ENCODE data around the gene WDR31.

Gene WDR31

DNA sequence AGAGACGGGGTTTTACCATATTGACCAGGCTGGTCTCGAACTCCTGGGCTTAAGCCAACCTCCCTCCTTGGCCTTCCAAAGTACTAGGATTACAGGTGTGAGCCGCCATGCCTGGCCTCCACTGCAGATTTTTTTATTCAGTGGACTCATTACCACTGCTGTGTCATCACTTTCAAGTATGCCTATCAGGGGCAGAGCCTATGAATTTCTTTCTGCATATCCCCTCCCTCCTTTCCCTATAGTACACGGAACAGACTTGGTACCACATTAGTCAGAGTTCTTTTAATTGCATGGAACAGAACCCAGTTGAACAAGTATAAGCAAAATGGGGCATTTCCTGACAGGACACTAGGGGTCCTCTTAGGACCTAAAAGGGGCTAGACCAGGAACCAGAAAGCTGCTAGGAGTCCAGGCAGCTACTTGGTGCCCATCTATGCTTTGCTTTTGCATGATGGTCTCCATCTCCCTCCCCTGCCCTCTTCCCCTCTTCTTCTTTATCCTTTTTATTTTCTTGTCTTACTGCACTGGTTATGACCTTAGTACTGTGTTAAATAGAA is 15.0 kb upstream of the WDR31 start:
- Histone ChIP-seq H3K27ac (ENCODE audit: low read depth, low read length) (no peak overlapping the region), H3K4me3 (ENCODE audit: low read depth in 1 of 2, low read length in 2 of 2) (no peak overlapping the region), H3K9me3 (ENCODE audit: control insufficient read depth in 1 of 2, low read length in 2 of 2) (no peaks in the 10 kb centered on the region), H3K27me3 (ENCODE audit: control insufficient read depth in 1 of 2, insufficient read depth in 2 of 2, low read length in 2 of 2) (no peaks in the 10 kb centered on the region), H3K36me3 (ENCODE audit: control insufficient read depth in 1 of 2, insufficient read depth in 2 of 2, low read length in 2 of 2) (peaks cover 2 to 3% of the 10 kb centered on the region in 2 donors), H3K4me1 (ENCODE audit: control insufficient read depth in 1 of 2, insufficient read depth in 2 of 2, low read length in 2 of 2) (peaks cover 7 to 11% of the 10 kb centered on the region in 2 donors), H3K9ac (ENCODE audit: low read depth in 1 of 2, low read length in 2 of 2) (no peak overlapping the region)

DNA sequence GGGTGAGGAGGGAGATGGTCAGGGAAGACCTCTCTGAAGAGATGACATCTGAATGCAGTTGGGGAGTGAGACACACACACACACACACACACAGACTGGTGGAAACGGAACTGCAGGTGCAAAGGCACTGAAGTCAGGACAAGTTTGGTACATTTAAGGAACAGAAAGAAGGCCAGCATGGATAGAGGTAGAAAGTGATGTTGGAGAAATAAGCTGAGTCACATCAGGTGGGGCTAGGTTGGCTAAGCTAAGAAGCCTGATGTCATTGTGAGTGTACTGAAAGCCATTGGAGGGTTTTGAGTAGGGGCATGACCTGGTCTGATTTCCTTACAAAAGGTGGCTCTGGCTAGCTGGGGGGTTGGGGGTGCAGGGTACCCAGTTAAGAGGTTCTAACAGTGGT is 12.3 kb upstream of the WDR31 start:
- Histone ChIP-seq H3K36me3 (ENCODE audit: control insufficient read depth in 1 of 2, insufficient read depth in 2 of 2, low read length in 2 of 2) (no peaks in the 10 kb centered on the region), H3K27ac (ENCODE audit: low read depth, low read length) (no peak overlapping the region), H3K9me3 (ENCODE audit: control insufficient read depth in 1 of 2, low read length in 2 of 2) (no peaks in the 10 kb centered on the region), H3K4me1 (ENCODE audit: control insufficient read depth in 1 of 2, insufficient read depth in 2 of 2, low read length in 2 of 2) (peaks cover 20 to 26% of the 10 kb centered on the region in 2 donors), H3K9ac (ENCODE audit: low read depth in 1 of 2, low read length in 2 of 2) (no peak overlapping the region), H3K27me3 (ENCODE audit: control insufficient read depth in 1 of 2, insufficient read depth in 2 of 2, low read length in 2 of 2) (peaks cover 0 to 3% of the 10 kb centered on the region in 2 donors), H3K4me3 (ENCODE audit: low read depth in 1 of 2, low read length in 2 of 2) (no peak overlapping the region)

DNA sequence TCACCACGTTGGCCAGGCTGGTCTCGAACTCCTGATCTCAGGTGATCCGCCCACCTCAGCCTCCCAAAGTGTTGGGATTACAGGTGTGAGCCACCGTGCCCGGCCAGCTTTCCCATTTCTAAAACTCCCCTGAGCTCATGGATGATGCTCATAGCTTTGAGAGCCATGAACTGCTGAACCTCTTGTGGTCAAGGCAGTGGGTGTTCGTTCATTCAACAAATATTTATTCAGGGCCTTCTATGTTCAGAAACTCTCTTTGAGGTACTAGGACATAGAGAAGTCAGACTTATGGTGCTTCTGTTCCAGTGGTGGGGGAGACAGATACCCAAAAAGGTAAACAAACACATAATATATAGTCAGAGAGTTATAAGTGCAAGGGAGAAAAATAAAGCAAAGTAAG is 11.9 kb upstream of the WDR31 start:
- Histone ChIP-seq H3K4me1 (ENCODE audit: control insufficient read depth in 1 of 2, insufficient read depth in 2 of 2, low read length in 2 of 2) (peaks cover 20 to 26% of the 10 kb centered on the region in 2 donors), H3K36me3 (ENCODE audit: control insufficient read depth in 1 of 2, insufficient read depth in 2 of 2, low read length in 2 of 2) (no peaks in the 10 kb centered on the region), H3K27ac (ENCODE audit: low read depth, low read length) (no peak overlapping the region), H3K9me3 (ENCODE audit: control insufficient read depth in 1 of 2, low read length in 2 of 2) (no peaks in the 10 kb centered on the region), H3K27me3 (ENCODE audit: control insufficient read depth in 1 of 2, insufficient read depth in 2 of 2, low read length in 2 of 2) (peaks cover 0 to 3% of the 10 kb centered on the region in 2 donors), H3K9ac (ENCODE audit: low read depth in 1 of 2, low read length in 2 of 2) (no peak overlapping the region), H3K4me3 (ENCODE audit: low read depth in 1 of 2, low read length in 2 of 2) (no peak overlapping the region)

DNA sequence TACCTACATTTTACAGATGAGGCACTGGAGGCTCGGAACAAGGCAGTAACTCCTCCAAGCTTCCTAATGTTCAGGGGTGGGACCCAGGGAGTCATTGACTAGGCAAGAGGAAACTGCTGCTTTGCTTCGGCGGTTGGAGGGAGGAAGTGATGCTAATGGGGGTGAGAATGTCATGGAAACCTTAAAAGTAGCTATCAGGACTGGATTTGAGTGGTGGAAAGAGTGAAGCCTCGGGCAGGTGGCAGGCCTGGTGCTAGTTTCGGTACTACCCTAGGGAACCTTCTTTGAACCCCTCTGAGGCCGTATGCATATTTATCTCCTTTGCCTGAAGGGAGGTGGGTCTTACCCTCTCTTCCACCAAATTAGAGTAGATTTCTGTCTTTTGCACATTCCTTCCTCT is 10.9 kb upstream of the WDR31 start:
- Histone ChIP-seq H3K4me3 (ENCODE audit: low read depth in 1 of 2, low read length in 2 of 2) (peak overlapping the region in 1 of 2 donors; percentile 83), H3K4me1 (ENCODE audit: control insufficient read depth in 1 of 2, insufficient read depth in 2 of 2, low read length in 2 of 2) (peaks cover 20 to 26% of the 10 kb centered on the region in 2 donors), H3K9me3 (ENCODE audit: control insufficient read depth in 1 of 2, low read length in 2 of 2) (no peaks in the 10 kb centered on the region), H3K27ac (ENCODE audit: low read depth, low read length) (no peak overlapping the region), H3K36me3 (ENCODE audit: control insufficient read depth in 1 of 2, insufficient read depth in 2 of 2, low read length in 2 of 2) (no peaks in the 10 kb centered on the region), H3K9ac (ENCODE audit: low read depth in 1 of 2, low read length in 2 of 2) (no peak overlapping the region), H3K27me3 (ENCODE audit: control insufficient read depth in 1 of 2, insufficient read depth in 2 of 2, low read length in 2 of 2) (peaks cover 0 to 3% of the 10 kb centered on the region in 2 donors)

DNA sequence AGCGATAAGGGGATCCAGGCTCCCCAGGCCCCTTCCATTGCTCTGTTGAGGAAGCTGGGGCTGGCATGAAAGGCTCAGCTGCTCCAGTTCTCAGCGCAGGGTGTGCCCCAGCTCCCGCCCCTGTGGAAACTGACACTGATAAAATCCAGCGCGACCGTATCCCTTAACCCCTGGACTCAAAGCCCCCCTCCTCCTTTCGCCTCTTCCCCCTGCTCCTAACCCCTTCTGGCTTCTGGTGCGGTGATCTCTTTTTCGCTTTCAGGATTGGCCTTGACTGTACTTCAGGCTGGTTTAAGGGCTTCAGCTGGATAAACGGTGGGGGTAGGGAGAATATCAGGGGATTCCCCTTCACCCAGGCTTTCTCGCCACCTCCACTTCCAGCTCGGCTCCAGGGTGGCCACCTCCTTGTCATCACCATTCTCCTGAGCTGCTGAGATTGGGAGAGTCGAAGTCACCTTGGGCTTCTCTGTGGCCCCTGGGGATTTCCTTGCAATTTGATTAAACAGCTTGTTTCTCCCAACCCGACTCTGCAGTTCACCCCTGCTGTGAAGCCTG is 10.1 kb upstream of the WDR31 start:
- Histone ChIP-seq H3K36me3 (ENCODE audit: control insufficient read depth in 1 of 2, insufficient read depth in 2 of 2, low read length in 2 of 2) (no peaks in the 10 kb centered on the region), H3K4me3 (ENCODE audit: low read depth in 1 of 2, low read length in 2 of 2) (peak overlapping the region; percentile 69 to 83), H3K9me3 (ENCODE audit: control insufficient read depth in 1 of 2, low read length in 2 of 2) (no peaks in the 10 kb centered on the region), H3K9ac (ENCODE audit: low read depth in 1 of 2, low read length in 2 of 2) (peak overlapping the region; percentile 69 to 70), H3K27me3 (ENCODE audit: control insufficient read depth in 1 of 2, insufficient read depth in 2 of 2, low read length in 2 of 2) (peaks cover 0 to 3% of the 10 kb centered on the region in 2 donors), H3K4me1 (ENCODE audit: control insufficient read depth in 1 of 2, insufficient read depth in 2 of 2, low read length in 2 of 2) (peaks cover 27 to 31% of the 10 kb centered on the region in 2 donors), H3K27ac (ENCODE audit: low read depth, low read length) (no peak overlapping the region)

DNA sequence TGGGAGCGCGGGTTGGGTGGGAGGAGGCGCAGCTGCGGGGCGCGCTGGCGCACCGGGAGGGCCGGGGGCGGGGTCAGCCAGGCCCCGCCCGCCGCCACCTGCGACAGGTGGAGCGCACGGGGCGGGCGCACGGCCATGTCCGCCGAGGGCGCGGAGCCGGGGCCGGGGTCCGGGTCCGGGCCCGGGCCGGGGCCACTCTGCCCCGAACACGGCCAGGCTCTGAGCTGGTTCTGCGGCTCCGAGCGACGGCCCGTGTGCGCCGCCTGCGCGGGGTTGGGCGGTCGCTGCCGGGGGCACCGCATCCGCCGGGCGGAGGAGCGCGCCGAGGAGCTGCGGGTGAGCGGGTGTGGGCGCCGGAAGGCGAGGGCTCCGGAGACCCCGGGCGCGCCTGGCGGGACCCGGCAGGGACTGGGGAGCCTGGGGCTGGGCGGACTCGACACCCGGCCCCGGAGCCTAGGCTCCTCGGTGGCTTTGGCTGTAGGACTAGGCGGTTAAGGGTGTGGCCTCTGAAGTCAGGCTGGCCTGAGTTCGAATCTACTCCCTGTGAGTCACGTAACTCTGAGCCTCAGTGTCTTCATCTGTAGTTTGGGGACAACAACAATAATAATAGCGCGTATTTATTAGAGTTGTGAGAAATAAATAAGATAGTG is 9.5 kb upstream of the WDR31 start, which contains the start of gene BSPRY:
TSS of gene BSPRY (plus strand) at position 97 of the 650 bp plus-strand sequence. CDS start at position 136, 39 bp downstream.
- peak within 1 kb of the TSS; percentile 69 to 70 for H3K9ac ChIP-seq (ENCODE audit: low read depth in 1 of 2, low read length in 2 of 2)
- H3K4me1 ChIP-seq (ENCODE audit: control insufficient read depth in 1 of 2, insufficient read depth in 2 of 2, low read length in 2 of 2): peaks cover 28 to 34% of the 10 kb centered on the region in 2 donors
- no peaks in the 10 kb centered on the region for H3K36me3 ChIP-seq (ENCODE audit: control insufficient read depth in 1 of 2, insufficient read depth in 2 of 2, low read length in 2 of 2)
- peak within 1 kb of the TSS; percentile 69 to 83 for H3K4me3 ChIP-seq (ENCODE audit: low read depth in 1 of 2, low read length in 2 of 2)
- no peaks in the 10 kb centered on the region for H3K9me3 ChIP-seq (ENCODE audit: control insufficient read depth in 1 of 2, low read length in 2 of 2)
- peaks cover 0 to 3% of the 10 kb centered on the region in 2 donors for H3K27me3 ChIP-seq (ENCODE audit: control insufficient read depth in 1 of 2, insufficient read depth in 2 of 2, low read length in 2 of 2)
- no peak within 1 kb of the TSS for H3K27ac ChIP-seq (ENCODE audit: low read depth, low read length)

DNA sequence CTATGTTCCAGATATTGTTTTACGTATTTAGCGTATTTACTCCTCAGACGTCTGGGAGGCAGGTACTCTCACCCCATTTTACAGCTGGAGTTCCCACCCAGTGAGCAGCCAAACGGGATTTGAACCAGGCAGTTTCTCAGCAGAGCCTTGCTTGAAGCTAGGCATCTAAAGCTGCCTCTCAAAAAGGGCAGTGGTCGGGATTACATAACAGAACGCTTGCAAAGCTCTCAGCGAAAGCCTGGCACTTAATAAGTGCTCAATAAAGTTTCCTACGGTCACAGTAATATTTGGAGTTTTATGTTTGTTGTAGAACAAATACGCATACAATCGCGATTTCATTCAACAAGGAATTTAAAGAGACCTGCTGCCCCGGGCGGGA is 9.0 kb upstream of the WDR31 start:
- Histone ChIP-seq H3K4me1 (ENCODE audit: control insufficient read depth in 1 of 2, insufficient read depth in 2 of 2, low read length in 2 of 2) (peaks cover 29 to 34% of the 10 kb centered on the region in 2 donors), H3K4me3 (ENCODE audit: low read depth in 1 of 2, low read length in 2 of 2) (peak overlapping the region; percentile 57 to 83), H3K27ac (ENCODE audit: low read depth, low read length) (no peak overlapping the region), H3K9ac (ENCODE audit: low read depth in 1 of 2, low read length in 2 of 2) (no peak overlapping the region), H3K9me3 (ENCODE audit: control insufficient read depth in 1 of 2, low read length in 2 of 2) (no peaks in the 10 kb centered on the region), H3K27me3 (ENCODE audit: control insufficient read depth in 1 of 2, insufficient read depth in 2 of 2, low read length in 2 of 2) (peaks cover 0 to 3% of the 10 kb centered on the region in 2 donors), H3K36me3 (ENCODE audit: control insufficient read depth in 1 of 2, insufficient read depth in 2 of 2, low read length in 2 of 2) (no peaks in the 10 kb centered on the region)

DNA sequence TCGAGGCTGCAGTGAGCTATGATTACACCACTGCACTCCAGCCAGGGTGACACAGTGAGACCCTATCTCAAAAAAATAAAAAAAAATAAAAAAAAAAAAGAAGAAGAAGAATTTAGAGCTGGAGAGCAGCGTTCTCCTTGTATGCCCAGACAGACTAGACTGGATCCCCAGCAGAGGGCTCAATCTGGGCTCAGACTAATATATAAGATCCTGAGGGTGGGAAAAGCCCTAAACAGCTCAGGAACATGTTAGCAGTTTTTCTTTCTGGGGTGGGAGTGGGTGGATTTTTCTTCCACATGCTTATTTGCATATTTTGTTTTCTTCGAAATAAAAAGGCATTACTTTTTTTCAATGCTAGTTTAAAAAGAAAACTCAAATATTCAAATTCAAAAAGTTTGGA is 8.4 kb upstream of the WDR31 start:
- no peak overlapping the region for H3K27ac ChIP-seq (ENCODE audit: low read depth, low read length)
- peaks cover 0 to 3% of the 10 kb centered on the region in 2 donors for H3K27me3 ChIP-seq (ENCODE audit: control insufficient read depth in 1 of 2, insufficient read depth in 2 of 2, low read length in 2 of 2)
- H3K36me3 ChIP-seq (ENCODE audit: control insufficient read depth in 1 of 2, insufficient read depth in 2 of 2, low read length in 2 of 2): no peaks in the 10 kb centered on the region
- H3K9ac ChIP-seq (ENCODE audit: low read depth in 1 of 2, low read length in 2 of 2): no peak overlapping the region
- peaks cover 31 to 34% of the 10 kb centered on the region in 2 donors for H3K4me1 ChIP-seq (ENCODE audit: control insufficient read depth in 1 of 2, insufficient read depth in 2 of 2, low read length in 2 of 2)
- H3K4me3 ChIP-seq (ENCODE audit: low read depth in 1 of 2, low read length in 2 of 2): no peak overlapping the region
- no peaks in the 10 kb centered on the region for H3K9me3 ChIP-seq (ENCODE audit: control insufficient read depth in 1 of 2, low read length in 2 of 2)

DNA sequence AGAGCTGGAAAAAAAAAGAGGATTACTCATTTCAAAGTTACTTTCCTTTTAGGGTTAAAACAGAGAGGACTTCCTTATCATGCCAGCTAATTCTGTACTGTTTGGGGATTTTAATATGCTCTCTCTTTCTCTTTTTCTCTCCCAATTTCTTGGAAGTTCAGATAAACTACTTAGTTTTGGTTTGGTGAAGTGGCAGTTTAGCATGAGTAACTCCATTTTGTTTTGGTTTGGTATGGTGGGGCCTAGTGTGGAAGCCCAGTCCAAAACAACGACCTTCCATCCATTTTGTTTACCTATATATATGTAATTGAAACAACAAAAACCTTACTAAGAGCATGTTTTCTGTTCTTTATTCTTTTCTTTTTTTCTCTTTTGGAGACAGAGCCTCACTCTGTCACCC is 5.6 kb upstream of the WDR31 start:
- H3K9ac ChIP-seq (ENCODE audit: low read depth in 1 of 2, low read length in 2 of 2): no peak overlapping the region
- H3K27me3 ChIP-seq (ENCODE audit: control insufficient read depth in 1 of 2, insufficient read depth in 2 of 2, low read length in 2 of 2): peaks cover 0 to 3% of the 10 kb centered on the region in 2 donors
- no peak overlapping the region for H3K27ac ChIP-seq (ENCODE audit: low read depth, low read length)
- H3K9me3 ChIP-seq (ENCODE audit: control insufficient read depth in 1 of 2, low read length in 2 of 2): no peaks in the 10 kb centered on the region
- H3K4me1 ChIP-seq (ENCODE audit: control insufficient read depth in 1 of 2, insufficient read depth in 2 of 2, low read length in 2 of 2): peaks cover 28 to 31% of the 10 kb centered on the region in 2 donors
- H3K36me3 ChIP-seq (ENCODE audit: control insufficient read depth in 1 of 2, insufficient read depth in 2 of 2, low read length in 2 of 2): no peaks in the 10 kb centered on the region
- no peak overlapping the region for H3K4me3 ChIP-seq (ENCODE audit: low read depth in 1 of 2, low read length in 2 of 2)

DNA sequence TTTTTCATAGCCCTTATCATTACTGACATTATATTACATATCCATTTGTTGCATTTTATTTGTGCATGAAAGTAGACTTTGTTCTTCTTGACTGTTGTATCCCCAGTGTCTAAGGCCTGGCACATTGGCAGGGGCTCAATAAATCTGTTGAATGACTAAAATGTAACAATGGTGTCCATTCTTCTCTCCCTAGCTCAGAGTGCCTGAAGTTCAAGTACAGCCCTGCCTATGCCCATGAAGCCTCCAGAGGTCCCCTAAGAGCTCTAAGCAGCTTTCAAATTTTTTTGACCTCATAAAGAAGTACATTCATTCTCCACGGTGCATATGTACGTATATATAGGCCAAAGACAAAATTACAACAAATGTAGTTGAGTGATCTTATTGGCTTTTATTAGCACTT is 5.1 kb upstream of the WDR31 start:
- no peak overlapping the region for H3K9ac ChIP-seq (ENCODE audit: low read depth in 1 of 2, low read length in 2 of 2)
- H3K36me3 ChIP-seq (ENCODE audit: control insufficient read depth in 1 of 2, insufficient read depth in 2 of 2, low read length in 2 of 2): no peaks in the 10 kb centered on the region
- peaks cover 23 to 31% of the 10 kb centered on the region in 2 donors for H3K4me1 ChIP-seq (ENCODE audit: control insufficient read depth in 1 of 2, insufficient read depth in 2 of 2, low read length in 2 of 2)
- peaks cover 0 to 3% of the 10 kb centered on the region in 2 donors for H3K27me3 ChIP-seq (ENCODE audit: control insufficient read depth in 1 of 2, insufficient read depth in 2 of 2, low read length in 2 of 2)
- no peaks in the 10 kb centered on the region for H3K9me3 ChIP-seq (ENCODE audit: control insufficient read depth in 1 of 2, low read length in 2 of 2)
- no peak overlapping the region for H3K27ac ChIP-seq (ENCODE audit: low read depth, low read length)
- H3K4me3 ChIP-seq (ENCODE audit: low read depth in 1 of 2, low read length in 2 of 2): no peak overlapping the region
